Cardiac muscle cell (in vitro differentiated cells and primary cell): ENCODE results near the gene RAPGEF1. TPM values are rescaled to one million over a fixed set of nuclear protein-coding genes. Genes with fewer than 3 reads are reported as not detected.
A peak's percentile ranks its signal among the peaks of the same experiment; 100 is the strongest.
"Not testable (repeated sequence)": the region's sequence is repeated elsewhere in the genome, so short reads cannot be mapped to it uniquely, and the experiment has no call there.

Experiments used
- DNase-seq, 2 donors: peaks; one replicate each; pipeline versions ENCODE4 v3.0.0 to v3.0.0-alpha.2; 2010 to 2017; ENCODE audit warnings: low read depth in 1 of 2, low spot score in 1 of 2
- H3K27ac ChIP-seq: fragments of 200-600 bp; sonication (generic); 2 replicates; pipeline ENCODE4 v1.5.1; 2016
- H3K27me3 ChIP-seq: fragments of 200-600 bp; sonication (generic); 2 replicates; pipeline ENCODE4 v1.6.0; 2016; ENCODE audit warnings: control low read depth
- H3K36me3 ChIP-seq: fragments of 200-600 bp; sonication (generic); 2 replicates; pipeline ENCODE4 v1.5.1; 2016; ENCODE audit warnings: control low read depth
- H3K4me1 ChIP-seq: fragments of 200-600 bp; sonication (generic); 2 replicates; pipeline ENCODE4 v1.8.1; 2017; ENCODE audit warnings: low read depth, mild to moderate bottlenecking, mixed run types
- H3K4me3 ChIP-seq: fragments of 200-600 bp; sonication (generic); 2 replicates; pipeline ENCODE4 v1.5.1; 2016; ENCODE audit warnings: mild to moderate bottlenecking
- H3K9me3 ChIP-seq: fragments of 200-600 bp; sonication (generic); 2 replicates; pipeline ENCODE4 v1.5.1; 2017; ENCODE audit warnings: low read depth, mild to moderate bottlenecking, control low read depth
- polyA plus RNA-seq: library from polyadenylated mRNA; unstranded; fragments of >200 nt; fragmentation: Nextera tagmentation; extraction: Ambion mirVana; gene quantifications from 2 replicates; pipeline ENCODE4 v1.2.1, GENCODE V29; 2016
- total RNA-seq: library from RNA; depleted of rRNA; stranded (reverse); fragments of >200 nt; gene quantifications from 2 replicates; pipeline ENCODE4 v1.2.3, GENCODE V29; 2016
- TF ChIP-seq, protein P1 (sequence below): IDR thresholded peaks from 2 replicates; pipeline ENCODE4 v1.5.1; 2012; ENCODE audit warnings: low read depth, mild to moderate bottlenecking, low read length

The RAPGEF1 gene
- total and polyA plus RNA-seq, 2 experiments from 2014 or later = 42.1 to 51.1 TPM

GRCh38 chr9:131757549-131757948 lies 17.7 kb upstream of the RAPGEF1 start:
- no peaks in the 10 kb centered on the region for H3K9me3 ChIP-seq
- no peaks in the 10 kb centered on the region for H3K4me1 ChIP-seq
- TF ChIP-seq, protein P1, sequence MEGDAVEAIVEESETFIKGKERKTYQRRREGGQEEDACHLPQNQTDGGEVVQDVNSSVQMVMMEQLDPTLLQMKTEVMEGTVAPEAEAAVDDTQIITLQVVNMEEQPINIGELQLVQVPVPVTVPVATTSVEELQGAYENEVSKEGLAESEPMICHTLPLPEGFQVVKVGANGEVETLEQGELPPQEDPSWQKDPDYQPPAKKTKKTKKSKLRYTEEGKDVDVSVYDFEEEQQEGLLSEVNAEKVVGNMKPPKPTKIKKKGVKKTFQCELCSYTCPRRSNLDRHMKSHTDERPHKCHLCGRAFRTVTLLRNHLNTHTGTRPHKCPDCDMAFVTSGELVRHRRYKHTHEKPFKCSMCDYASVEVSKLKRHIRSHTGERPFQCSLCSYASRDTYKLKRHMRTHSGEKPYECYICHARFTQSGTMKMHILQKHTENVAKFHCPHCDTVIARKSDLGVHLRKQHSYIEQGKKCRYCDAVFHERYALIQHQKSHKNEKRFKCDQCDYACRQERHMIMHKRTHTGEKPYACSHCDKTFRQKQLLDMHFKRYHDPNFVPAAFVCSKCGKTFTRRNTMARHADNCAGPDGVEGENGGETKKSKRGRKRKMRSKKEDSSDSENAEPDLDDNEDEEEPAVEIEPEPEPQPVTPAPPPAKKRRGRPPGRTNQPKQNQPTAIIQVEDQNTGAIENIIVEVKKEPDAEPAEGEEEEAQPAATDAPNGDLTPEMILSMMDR = no peak
- H3K27ac ChIP-seq = no peak overlapping the region
- no peak for DNase-seq
- H3K36me3 ChIP-seq = no peaks in the 10 kb centered on the region
- peaks cover 20% of the 10 kb centered on the region for H3K27me3 ChIP-seq
- no peak overlapping the region for H3K4me3 ChIP-seq

GRCh38 chr9:131755541-131756198 lies 15.8 kb upstream of the RAPGEF1 start:
- Histone ChIP-seq H3K36me3 (no peaks in the 10 kb centered on the region), H3K27ac (no peak overlapping the region), H3K4me3 (no peak overlapping the region), H3K27me3 (peaks cover 20% of the 10 kb centered on the region), H3K4me1 (no peaks in the 10 kb centered on the region), H3K9me3 (no peaks in the 10 kb centered on the region)
- peak; percentile 84 to 91 for DNase-seq
- TF ChIP-seq, protein P1 = peak; percentile 90

- H3K27me3 ChIP-seq = peaks cover 20% of the 10 kb centered on the region
- no peak for DNase-seq
- TF ChIP-seq, protein P1 = no peak
- H3K27ac ChIP-seq = no peak overlapping the region
- no peaks in the 10 kb centered on the region for H3K9me3 ChIP-seq
- no peaks in the 10 kb centered on the region for H3K36me3 ChIP-seq
- no peak overlapping the region for H3K4me3 ChIP-seq
- H3K4me1 ChIP-seq = no peaks in the 10 kb centered on the region
Measured at GRCh38 chr9:131754846-131755245, 15.0 kb upstream of the RAPGEF1 start.

GRCh38 chr9:131753751-131754150 lies 13.9 kb upstream of the RAPGEF1 start:
- not testable (repeated sequence) for DNase-seq, H3K27ac ChIP-seq, H3K36me3 ChIP-seq, H3K9me3 ChIP-seq, H3K4me1 ChIP-seq, H3K4me3 ChIP-seq
- H3K27me3 ChIP-seq = peaks cover 13% of the 10 kb centered on the region

GRCh38 chr9:131752231-131752884 lies 12.5 kb upstream of the RAPGEF1 start:
- no peaks in the 10 kb centered on the region for H3K27me3 ChIP-seq
- TF ChIP-seq, protein P1 = no peak

DNA sequence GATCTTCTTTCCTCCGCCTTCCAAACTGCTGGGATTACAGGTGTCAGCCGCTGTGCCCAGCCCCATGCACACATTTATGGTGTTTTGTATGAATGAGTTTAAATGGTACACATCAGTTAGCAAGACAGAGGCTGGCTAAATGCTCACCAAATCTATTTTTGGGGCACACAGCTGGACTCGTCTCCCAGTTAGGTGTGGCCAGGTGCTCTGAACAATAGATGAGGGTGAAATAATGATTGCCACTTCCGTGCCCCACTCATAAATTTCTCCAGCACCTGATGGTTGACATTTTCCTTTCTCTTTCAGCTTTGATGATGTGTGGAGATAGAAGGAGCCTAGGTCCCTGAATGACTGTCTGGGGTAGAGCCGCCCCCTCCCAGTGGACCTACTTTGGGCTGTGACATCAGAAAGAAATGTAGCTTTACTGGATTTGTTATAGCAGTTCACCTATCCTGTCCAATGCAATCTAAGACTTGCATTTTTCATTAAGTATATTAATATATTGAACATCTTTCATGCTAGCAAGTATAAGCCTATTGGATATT lies 8.6 kb upstream of the RAPGEF1 start:
- Histone ChIP-seq H3K36me3 (no peaks in the 10 kb centered on the region), H3K27ac (no peak overlapping the region), H3K4me1 (no peaks in the 10 kb centered on the region), H3K27me3 (no peaks in the 10 kb centered on the region), H3K9me3 (no peaks in the 10 kb centered on the region), H3K4me3 (no peak overlapping the region)
- TF ChIP-seq, protein P1 = no peak
- no peak for DNase-seq

More at GRCh38 chr9:131752231-131752884, 12.5 kb upstream of the RAPGEF1 start:
- Histone ChIP-seq H3K4me3 (no peak overlapping the region), H3K36me3 (no peaks in the 10 kb centered on the region), H3K9me3 (no peaks in the 10 kb centered on the region), H3K4me1 (no peaks in the 10 kb centered on the region), H3K27ac (no peak overlapping the region)
- DNase-seq = no peak
